GM19035 (cell line): ENCODE results near the gene TFPI.
"Not testable (repeated sequence)": the region's sequence is repeated elsewhere in the genome, so short reads cannot be mapped to it uniquely, and the experiment has no call there.

Experiments used
- ATAC-seq: cut with Tn5 transposase; IDR thresholded peaks from one replicate; pipeline ENCODE4 v1.9.1; 2021; ENCODE audit not compliant: unreplicated experiment

The TFPI gene

DNA sequence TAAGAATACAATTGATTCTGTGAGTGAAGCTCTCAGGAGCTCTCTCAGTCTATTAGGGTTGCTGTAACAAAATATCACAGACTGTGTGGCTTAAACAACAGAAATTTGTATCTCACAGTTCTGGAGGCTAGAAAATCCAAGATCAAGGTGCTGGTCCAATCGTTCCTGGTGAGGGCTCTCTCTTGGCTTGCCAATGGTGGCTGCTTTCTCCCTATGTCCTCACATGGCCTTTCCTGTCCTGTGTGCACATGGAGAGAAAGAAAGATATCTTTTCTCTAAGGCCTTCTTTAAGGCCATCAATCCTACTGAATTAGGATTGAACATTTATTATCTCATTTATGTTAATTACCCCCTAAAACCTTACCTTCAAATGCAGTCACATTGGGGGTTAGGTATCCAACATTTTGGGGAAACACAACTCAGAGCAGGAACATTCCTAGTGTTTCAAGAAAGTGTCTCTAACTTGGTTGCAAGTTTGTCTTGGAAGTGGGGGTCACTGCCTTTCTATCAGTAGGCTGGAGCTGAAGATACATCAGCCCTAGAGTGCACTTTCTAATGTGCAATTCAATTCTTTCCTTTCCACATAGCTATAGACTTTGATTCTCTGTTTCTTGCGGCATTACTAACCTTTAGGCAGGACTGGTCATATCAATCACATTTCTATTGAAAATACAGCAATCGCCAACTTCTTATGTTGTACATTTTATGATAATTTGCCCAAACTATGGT lies 24.8 kb downstream of the TFPI start:
- ATAC-seq: no peak

DNA sequence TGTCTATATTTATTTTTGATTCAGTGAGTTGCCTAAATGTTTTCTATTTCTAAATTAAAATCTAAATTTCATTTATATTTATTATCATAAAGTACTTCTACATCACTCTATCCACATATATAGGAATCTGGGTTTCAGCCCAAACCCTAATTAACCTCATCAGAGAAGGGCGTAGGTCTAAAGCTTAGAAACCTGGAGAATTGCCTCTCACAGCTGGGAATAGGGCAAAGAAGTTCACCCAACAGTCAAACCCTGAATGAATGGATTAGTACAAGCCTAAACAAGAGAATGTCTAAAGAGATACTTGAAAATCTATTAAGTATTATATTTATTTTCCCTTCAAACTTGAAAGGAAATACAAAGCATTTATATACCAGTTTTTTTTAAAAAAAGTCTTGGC lies 26.2 kb downstream of the TFPI start:
- ATAC-seq: no peak

DNA sequence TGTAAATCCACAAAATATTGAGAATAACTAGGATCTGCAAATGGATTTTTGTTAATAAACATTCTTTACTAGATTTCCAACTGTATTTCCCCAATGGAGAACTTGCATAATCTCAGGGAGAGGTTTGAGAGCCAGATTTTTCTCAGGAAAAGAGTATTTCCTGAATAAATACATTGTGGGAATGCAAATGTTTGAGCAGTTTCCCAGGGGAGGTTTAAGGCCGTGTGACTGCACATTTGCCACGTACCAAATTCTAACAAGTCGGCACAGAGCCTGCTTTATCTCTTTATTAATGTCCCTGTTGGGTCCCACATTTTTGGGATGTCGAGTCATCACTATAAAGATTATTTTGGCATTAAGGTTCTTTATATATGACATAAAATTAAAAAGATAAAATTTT lies 27.0 kb downstream of the TFPI start:
- no peak for ATAC-seq

DNA sequence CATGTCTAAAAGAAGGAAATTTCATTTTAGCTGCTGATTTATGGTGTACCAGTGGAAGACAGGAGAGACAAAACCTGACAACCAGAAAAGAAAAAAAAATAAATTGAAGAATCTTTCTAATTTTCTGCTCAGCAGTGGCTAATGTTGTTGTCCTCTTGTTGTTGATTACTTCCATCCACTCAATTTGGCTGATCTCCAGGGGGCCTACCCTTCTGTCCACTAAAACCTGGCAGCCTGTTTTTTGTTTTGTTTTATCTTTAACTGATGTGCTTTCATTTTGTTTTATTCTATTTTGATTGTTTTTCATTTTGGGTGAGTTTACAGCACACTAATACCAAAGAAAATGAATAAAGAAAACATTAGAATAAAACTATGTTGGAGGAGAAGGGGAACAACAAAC lies 27.4 kb downstream of the TFPI start:
- no peak for ATAC-seq

DNA sequence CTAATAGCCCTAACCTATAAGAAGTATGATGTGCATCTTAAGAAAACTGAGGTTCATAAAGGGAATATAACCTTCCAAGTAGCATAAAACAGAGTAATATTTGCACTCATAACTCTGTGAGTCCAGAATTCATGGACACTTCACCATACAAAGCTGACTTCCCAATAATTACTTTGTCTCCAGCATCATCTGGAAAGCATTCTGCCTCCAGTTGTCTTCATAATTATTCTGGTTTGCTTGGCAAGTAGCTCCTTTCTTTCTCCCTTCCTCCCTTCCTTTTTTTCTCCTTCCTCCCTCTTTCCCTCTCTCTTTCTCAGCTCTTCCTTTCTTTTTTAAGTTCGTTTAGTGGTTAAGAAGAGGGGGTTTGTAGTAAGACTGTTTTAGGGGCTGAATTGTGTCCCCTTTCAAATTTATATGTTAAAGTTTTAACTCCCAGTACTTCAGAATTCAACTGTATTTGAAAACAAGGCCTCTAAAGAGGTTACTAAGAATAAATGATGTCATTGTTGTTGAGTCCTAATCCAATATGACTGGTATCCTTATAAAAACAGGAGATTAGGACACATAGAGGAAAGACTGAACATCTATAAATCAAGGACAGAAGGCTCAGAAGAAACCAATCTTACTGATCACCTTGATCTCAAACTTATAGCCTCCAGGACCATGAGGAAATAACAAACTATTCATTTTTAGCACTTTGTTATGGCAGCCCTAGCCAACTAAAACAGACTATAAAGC lies 28.9 kb downstream of the TFPI start:
- no peak for ATAC-seq

DNA sequence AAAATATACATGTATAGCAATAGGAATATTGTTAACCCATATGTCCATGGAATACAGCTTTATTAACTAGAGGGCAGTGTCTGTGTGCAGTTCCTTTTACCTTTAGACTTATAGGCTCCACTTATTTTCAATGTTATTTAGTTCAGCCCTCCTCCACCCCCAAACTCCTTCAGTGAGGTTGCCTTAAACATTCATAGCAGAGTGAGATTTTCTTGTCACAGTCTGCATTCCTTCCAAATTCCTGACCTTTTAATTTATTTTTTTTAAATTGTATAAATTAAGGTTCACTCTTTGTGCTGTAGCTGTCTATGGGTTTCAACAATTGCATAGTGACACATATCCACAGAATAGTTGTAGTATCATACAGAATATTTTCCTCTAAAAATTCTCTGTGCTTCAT lies 30.9 kb downstream of the TFPI start:
- no peak for ATAC-seq

DNA sequence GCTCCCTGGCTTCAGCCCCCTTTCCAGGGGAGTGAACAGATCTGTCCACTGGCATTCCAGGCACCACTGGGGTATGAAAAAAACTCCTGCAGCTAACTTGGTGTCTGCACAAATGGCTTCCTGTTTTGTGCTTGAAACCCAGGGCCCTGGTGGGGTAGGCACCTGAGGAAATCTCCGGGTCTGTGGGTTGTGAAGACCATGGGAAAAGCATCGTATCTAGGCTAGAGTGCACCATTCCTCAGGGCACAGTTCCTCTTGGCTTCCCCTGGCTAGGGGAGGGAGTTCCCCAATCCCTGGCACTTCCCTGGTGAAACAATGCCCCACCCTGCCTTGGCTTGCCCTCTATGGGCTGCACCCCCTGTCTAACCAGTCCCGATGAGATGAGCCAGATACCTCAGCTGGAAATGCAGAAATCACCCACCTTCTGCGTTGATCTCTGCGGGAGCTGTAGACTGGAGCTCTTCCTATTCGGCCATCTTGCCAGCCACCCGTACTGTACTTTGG lies 34.1 kb downstream of the TFPI start:
- ATAC-seq: no peak

DNA sequence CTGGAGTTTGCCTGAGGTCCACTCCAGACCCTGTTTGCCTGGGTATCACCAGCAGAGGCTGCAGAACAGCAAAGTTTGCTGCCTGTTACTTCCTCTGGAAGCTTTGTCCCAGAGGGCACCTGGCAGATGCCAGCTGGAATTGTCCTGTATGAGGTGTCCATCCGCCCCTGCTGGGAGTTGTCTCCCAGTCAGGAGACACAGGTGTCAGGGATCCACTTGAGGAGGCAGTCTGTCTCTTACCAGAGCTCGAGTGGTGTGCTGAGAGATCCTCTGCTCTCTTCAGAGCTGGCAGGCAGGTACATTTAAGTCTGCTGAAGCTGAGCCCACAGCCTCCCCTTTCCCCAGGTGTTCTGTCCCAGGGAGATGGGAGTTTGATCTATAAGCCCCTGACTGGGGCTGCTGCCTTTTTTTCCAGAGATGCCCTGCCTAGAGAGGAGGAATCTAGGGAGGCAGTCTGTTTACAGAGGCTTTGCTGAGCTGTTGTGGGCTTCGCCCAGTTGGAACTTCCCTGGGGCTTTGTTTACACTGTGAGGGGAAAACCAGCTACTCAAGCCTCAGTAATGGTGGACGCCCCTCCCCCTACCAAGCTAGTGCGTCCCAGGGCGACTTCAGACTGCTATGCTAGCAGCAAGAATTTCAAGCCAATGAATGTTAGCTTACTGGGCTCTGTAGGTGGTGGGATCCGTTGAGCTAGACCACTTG lies 34.7 kb downstream of the TFPI start:
- no peak for ATAC-seq

DNA sequence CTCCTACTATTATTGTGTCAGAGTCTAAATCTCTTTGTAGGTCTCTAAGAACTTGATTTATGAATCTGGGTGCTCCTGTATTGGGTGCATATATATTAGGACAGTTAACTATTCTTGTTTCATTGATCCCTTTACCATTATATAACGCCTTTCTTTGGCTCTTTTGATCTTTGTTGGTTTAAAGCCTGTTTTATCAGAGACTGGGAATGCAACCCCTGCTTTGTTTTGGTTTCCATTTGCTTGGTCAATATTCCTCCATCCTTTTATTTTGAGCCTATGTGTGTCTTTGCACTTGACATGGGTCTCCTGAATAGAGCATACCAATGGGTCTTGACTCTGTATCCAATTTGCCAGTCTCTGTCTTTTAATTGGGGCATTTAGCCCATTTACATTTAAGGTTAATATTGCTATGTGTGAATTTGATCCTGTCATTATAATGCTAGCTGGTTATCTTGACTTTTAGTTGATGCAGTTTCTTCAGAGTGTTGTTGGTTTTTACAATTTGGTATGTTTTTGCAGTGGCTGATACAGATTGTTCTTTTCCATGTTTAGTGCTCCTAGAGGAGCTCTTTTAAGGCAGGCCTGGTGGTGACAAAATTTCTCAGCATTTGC lies 36.4 kb downstream of the TFPI start:
- not testable (repeated sequence) for ATAC-seq

DNA sequence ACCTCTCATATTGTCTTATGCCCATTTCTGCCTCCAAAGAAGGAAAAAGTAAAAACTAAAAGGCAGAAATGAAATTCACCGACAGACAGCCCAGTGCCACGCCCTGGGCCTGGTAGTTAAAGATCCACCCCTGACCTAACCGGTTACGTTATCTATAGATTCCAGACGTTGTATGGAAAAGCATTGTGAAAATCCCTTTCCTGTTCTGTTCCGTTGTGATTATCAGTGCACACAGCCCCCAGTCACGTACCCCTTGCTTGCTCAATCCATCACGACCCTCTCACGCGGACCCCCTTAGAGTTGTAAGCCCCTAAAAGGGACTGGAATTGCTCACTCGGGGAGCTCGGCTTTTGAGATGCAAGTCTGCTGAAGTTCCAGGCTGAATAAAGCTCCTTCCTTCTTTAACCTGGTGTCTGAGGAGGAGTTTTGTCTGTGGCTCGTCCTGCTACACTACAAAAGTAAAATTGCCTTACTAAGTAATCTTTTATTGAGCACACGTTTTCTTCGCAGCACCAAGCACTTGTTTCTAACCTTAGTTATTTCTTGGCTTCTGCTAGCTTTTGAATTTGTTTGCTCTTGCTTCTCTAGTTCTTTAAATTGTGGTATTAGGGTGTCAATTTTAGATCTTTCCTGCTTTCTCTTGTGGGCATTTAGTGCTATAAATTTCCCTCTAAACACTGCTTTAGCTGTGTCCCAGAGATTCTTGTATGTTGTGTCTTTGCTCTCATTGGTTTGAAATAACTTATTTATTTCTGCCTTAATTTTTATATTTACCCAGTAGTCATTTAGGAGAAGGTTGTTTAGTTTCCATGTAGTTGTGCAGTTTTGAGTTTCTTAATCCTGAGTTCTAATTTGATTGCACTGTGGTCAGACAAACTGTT lies 37.4 kb downstream of the TFPI start:
- ATAC-seq: not testable (repeated sequence)

DNA sequence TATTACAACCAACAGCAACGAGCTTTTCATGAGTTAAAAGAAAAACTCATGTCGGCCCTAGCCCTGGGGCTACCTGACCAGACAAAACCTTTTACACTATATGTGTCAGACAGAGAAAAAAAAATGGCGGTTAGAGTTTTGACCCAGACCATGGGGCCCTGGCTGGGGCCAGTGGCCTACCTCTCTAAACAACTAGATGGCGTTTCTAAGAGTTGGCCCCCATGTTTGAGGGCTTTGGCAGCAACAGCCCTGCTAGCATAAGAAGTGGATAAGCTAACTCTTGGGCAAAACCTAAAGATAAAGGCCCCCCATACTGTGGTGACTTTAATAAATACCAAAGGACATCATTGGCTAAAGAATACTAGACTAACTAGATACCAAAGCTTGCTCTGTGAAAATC lies 39.3 kb downstream of the TFPI start:
- no peak for ATAC-seq

DNA sequence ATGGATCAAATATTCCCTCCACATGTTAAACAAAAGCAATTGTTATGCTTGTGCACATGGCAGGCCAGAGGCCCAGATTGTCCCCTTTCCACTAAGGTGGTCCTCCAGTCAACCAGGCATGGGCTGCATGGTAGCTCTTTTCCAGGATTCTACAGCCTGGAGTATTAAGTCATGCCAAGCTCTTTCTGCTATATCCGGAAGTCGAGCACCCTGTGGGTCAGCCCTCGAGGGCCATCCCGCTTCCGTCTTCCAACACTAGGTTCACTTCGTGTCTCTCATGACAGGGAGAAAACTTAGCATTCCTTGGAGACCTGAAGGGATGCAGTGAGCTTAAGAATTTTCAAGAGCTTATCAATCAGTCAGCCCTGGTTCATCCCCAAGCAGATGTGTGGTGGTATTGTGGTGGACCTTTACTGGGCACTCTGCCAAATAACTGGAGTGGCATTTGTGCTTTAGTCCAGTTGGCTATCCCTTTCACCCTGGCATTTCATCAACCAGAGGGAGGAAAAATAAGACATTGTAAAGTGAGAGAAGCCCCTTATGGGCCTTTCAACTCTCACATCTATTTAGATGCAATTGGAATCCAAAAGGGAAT lies 39.9 kb downstream of the TFPI start:
- ATAC-seq: not testable (repeated sequence)

DNA sequence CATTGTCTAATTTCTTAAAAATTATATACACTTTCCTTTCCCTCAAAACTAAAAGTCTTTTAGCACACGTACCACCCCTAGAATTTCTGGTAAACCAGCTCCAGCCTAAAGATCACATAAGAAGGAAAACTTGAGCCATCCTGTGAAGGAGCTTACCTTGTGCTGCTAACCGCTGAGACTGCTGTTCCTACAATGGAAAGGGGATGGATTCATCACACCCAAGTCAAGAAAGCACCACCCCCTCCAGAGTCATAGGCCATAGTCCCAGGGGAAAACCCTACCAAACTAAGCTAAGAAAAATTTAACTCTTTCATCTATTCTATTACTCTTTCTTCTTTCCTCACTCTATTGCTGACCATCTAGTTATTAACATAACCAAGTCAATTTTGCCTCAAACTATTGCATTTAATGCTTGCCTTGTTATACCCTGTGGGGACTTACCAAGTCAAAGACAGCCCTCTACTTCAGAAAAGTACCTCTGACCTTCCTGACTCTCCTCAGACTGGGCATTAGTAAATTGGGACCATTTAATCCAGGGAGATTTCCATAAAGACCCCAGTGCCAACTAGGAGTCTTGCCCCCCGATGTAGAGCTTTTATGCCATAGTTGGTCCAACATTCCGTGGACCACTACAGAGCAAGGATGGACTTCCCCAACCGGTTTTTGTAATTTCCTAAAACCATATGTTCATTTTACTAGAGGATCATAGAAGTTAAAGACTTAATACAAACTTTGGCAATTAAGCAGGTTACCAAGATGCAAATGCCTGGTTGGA lies 40.6 kb downstream of the TFPI start:
- not testable (repeated sequence) for ATAC-seq

DNA sequence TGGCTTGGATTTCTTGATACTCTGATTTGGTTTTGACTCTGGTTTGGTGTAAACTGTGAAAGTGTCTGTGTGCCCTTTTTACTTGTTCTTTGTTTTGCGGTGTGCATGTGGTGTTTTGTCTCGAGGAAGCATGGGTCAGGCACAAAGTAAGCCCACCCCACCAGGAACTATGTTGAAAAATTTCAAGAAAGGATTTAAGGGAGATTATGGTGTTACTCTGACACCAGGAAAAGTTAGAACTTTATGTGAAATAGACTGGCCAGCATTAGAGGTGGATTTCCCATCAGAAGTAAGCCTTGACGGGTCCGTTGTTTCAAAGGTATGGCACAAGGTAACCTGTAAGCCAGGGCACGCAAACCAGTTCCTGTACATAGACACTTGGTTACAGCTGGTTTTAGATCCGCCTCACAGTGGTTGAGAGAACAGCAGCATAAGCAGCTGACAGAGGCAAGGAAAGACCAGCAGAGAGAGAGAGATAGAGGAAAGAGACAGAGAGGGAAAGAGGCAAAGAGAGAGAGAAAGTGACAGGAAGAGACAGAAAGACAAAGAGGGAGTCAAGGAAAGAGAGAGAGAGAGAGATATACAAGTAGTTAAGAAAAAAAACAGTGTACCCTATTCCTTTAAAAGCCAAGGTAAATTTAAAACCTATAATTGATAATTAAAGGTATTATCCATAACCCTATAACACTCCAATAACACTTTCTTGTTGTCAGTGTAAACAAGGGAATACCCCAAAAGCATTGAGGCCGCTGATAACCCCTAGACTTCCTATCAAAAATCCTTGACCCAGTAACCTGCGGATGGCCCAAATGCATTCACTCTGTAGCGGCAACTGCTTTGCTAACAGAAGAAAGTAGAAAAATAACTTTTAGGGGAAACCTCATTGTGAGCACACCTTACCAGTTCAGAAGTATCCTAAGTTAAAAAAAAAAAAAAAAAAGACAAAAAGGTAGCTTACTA lies 42.6 kb downstream of the TFPI start:
- no peak for ATAC-seq

DNA sequence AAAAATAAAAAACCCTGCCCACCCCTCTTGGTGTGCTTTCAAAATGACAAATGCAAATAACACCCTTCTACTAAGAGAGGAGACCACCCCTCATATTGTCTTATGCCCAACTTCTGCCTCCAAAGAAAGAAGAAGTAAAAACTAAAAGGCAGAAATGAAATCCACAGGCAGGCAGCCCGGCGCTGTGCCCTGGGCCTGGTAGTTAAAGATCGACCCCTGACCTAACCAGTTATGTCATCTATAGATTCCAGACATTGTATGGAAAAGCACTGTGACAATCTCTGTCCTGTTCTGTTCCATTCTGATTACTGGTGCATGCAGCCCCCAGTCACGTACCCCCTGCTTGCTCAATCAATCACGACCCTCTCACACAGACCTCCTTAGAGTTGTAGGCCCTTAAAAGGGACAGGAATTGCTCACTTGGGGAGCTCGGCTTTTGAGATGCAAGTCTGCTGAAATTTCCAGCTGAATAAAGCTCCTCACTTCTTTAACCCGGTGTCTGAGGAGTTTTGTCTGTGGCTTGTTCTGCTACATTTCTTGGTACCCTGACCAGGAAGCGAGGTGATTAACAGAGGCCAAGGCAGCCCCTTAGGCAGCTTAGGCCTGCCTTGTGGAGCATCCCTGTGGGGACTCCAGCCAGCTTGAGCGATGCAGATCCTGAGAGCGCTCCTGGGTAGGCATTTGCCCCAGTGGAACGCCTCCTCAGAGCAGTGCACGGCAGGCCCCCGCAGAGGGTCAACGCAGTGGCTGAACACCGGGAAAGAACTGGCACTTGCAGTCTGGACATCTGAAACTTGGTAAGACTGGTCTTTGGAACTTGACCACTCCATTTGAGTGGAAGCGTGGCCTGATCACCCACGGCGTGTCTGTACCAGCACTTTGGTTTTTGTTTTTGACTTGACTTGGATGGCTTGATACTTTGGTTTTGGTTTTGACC lies 43.5 kb downstream of the TFPI start:
- not testable (repeated sequence) for ATAC-seq

DNA sequence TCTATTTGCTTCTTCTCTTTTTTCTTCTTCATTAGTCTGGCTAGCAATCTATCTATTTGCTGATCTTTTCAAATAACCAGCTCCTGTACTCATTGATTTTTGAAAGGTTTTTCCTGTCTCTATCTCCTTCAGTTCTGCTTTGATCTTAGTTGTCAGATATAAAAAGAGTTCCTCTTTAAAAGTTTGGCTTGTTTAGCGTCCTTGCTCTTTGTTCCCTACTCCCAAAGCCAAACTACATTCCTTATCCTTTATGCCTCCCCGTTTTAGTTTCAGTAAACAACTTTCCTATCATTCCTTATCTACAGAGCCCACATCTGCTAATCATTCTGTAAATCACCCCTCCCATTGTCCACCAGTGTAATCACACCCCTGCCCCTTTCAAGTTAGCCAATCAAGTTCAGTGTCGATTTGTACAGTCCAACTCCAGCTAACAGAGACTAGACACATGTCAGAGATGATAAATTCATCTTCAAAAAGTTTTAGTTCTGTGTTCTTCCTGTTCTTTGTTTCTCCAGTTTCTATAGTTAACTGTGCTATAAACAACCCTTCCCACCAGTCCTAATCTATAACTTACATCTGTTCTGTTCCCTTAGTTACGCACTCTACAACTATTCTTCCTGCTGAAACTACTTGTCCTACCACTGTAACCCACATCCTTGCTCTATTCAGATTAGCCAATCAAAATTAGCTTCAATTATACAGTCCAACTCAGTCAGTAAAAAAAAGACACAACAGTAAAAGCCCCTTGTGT lies 44.4 kb downstream of the TFPI start:
- ATAC-seq: no peak
